HG03342 (cell line): ENCODE results near the gene EBF3.

Experiments
- ATAC-seq: cut with Tn5 transposase; IDR thresholded peaks from one replicate; pipeline ENCODE4 v1.9.1; 2021; ENCODE audit warnings: mild to moderate bottlenecking, moderate library complexity; ENCODE audit not compliant: unreplicated experiment

Gene EBF3, protein sequence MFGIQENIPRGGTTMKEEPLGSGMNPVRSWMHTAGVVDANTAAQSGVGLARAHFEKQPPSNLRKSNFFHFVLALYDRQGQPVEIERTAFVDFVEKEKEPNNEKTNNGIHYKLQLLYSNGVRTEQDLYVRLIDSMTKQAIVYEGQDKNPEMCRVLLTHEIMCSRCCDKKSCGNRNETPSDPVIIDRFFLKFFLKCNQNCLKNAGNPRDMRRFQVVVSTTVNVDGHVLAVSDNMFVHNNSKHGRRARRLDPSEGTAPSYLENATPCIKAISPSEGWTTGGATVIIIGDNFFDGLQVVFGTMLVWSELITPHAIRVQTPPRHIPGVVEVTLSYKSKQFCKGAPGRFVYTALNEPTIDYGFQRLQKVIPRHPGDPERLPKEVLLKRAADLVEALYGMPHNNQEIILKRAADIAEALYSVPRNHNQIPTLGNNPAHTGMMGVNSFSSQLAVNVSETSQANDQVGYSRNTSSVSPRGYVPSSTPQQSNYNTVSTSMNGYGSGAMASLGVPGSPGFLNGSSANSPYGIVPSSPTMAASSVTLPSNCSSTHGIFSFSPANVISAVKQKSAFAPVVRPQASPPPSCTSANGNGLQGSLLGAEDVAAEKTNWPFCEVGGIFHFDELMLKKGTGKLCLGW

DNA sequence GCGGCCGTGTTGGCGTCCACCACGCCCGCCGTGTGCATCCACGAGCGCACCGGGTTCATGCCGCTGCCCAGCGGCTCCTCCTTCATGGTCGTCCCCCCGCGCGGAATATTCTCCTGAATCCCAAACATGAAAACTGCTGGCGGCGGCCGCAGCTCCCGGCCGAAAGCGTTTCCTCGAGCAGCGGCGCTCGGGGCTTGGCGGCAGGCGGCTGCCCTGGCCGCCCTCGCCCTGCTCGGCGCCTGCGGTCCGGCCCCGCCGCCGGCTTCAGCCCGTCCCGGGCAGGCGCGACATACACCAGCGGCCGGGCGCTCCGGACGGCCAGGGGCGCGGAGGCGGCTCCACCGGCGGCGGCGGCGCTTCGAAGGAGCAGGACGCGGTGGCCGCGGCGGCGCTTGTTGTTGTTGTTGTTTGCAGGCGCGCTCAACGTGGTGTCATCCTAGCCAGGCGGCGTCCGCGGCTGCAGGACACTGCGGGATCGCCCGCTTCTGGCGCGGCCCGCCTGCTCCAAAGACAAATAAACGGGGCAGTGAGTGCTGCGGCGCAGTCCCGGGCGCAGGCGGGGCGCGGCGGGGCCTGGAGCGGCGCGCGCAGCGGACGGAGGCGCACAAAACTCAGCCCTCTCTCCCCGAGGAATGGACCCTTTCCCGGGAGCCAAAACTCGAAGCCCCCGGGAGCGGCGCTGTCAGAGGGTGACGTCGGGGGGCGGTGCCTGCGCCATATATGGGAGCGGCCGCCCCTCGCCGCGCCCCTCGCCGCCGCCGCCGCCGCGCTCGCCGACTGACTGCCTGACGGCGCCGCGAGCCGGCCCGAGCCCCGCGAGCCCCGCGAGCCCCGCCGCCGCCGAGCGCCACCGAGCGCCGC, at the start of gene EBF3:
Gene EBF3, minus strand, starts transcription at position 634 of the 861 bp plus-strand sequence. Its CDS starts 506 bp downstream, at position 128.
- no peak for ATAC-seq

DNA sequence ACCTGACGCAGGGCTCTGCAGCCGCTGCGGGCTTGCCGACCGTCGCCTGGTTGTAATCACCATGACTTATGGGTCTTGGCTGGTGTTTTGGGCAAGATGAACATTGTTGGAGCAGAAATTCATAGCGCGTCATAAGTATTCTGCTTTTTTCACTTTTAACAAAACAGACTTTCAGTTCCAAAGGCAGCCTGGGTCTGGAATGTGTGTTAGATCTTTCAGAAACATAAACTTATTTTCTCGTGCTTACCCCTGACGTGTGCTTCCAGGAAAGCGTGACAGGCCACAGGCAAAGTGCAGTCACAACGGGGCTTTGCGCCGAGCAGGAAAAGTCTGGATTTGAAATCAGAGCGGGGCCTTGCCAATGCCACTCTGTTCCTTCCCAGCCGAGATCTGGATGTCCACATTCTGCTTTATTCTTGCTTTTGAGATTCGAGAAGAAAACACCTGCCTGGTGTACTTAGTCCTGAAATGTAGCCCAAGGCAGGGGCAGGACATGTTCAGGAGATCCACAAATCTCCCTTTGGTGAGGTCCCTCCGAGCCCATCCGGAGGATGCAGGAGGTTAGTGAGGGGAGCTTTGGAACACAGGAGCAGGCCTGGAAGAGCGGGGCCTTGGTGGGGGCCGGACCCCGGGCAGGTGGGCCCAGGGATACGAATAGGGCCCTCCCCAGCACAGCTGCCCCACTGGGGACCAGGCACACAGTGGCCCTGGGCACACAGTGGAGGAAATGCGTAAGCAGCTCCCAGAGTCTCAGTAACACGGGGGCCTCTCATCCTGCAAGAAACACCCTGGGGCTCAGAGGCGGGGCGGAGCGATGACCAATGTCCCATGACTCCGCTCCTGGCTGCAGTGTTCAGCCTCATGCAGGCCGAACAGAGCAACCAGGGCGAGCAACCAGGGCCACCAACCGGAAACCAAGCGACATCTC, 49.5 kb upstream of the EBF3 start:
- no peak for ATAC-seq

DNA sequence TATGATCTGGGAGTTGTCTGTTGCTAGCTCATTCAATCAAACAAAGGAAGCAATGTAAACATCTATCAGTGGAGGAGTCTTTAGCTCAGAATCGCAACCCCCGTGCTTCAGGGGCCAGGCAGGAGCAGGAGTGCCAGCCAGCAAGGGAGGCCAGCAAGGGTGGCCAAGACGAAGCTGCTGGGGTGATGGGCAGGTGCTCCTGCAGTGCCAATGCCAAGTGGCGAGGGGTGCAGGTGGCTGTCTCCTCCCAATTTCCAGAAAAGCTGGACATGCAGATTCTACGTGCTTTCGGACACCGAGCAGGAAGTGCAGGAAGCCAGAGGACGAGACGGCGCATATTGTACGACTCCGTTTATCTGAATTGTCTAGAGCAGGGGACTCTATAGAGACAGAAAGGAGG, 48.1 kb upstream of the EBF3 start:
- ATAC-seq, result no peak

DNA sequence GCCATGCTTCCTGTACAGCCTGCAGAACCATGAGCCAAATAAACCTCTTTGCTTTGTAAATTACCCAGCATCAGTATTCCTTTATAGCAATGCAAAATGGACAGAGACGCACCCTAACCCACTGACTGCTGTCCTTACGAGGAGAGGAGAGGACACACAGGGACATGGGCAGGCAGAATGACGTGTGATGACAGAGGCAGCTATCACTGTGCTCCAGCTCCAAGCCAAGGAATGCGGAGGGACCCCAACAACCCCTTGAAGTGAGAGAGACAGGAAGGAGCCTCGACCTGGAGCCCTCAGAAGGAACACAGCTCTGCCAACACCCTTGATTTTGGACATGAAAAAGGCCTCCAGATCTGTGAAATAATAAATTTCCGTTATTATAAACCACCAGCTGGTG, 46.6 kb upstream of the EBF3 start:
- ATAC-seq, result no peak

DNA sequence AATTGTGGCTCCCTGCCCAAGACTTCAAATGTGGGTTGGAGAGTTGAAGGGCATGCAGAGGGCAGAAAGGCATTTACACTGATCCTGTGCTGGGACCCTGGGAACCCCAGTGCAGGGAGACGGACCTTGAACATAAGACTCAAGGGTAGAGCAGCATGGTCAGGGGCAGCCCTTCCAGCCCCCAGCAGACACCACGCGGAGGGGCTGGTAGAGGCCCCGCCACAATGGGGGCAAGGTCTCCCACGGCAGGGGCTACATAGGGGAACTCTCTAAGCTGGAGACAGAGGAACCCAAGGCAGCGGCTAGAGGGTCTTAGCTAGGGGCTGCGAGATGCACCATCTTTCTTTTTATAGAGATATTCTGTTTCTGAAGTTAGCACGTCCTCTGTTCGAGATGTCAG, 45.2 kb upstream of the EBF3 start:
- no peak for ATAC-seq

DNA sequence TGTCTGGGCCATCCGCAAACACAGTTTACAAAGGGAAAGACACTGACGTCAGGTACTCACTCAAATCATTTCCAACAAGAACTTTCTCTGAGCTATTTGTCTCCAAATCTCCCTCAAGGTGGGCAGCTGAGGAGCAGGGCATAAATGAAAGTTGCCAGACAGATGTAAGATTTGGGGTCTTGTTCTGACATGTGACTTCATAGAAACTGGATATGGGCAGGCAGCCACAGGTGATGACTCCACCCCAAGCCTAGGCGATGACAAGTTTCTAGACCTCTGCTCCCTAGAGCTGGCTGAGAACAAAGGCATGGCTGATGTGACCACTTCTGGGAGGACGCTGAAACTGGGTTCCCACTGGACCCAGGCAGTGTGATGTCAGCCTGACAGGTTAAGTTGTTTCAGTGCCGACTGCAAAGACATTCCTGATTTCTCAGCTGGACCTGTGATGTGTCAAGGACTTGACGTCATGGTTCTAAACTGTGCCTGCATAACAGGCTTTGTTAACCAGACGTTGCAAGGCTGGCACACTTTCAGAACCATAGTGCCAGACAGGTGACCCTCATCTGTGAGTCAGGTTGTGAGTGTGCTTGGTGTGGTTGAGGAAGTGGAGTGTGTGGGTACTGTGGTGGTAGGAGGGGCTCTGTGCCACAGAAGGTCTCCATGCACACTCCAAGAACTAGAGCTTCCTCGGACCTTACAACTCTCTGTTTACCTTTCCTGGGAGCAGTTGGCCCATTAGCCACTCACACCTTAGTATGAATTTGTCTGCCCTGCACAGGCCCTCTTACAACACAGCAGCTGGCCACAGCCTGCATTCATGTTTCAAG, 39.9 kb upstream of the EBF3 start:
- ATAC-seq, result no peak

DNA sequence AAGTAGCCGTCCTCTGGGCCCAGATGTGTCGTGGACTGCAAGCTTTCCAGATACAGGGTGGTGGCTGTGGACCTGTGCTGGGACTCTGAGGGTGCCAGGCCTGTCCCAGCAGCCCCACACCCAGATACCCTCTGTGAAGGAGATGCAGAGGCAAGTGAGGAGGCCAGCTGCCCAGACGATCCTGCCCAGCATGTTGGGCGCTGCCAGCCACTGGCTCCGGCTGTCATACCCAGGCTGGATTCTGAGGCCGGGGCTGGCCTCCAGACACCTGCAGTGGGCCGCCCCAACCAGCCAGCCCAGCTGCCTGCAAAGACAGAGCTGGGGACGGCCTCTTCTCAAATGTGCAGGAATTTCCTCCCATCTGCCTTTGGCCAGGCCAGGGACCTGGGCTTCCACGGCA, 39.1 kb upstream of the EBF3 start:
- no peak for ATAC-seq

DNA sequence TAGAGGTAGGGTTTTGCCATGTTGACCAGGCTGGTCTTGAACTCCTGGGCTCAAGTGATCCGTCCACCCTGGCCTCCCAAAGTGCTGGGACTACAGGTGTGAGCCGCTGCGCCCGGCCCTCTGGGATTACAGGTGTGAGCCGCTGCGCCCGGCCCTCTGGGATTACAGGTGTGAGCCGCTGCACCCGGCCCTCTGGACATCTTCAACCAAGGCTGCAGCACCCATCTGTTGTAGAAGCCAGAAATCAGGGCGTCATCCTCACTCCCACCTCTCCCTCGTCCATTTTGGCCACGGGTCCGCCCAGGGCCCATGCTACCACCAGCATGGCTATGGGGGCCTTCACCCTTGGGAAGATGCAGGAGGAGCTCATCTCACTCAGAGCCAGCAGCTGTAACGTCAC, 38.5 kb upstream of the EBF3 start:
- ATAC-seq, result no peak

DNA sequence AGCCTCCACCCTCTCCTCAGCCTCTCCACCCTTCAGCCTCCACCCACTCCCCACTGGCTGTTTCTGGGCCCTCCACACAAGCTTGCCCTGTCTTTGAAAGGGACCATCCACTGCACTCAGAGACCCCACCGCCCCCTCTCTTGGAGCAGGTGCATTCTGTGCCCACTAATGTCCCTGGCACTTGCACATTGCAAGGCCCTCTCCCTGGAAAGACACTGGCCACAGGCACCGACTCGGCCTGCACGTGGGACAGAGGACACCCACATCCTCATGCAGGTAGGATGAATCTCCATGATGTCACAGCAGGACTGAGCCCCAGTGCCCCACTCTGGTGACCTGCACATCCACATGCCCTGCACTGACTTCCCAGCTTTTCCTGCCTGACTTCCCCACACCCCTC, 36.8 kb upstream of the EBF3 start:
- no peak for ATAC-seq

DNA sequence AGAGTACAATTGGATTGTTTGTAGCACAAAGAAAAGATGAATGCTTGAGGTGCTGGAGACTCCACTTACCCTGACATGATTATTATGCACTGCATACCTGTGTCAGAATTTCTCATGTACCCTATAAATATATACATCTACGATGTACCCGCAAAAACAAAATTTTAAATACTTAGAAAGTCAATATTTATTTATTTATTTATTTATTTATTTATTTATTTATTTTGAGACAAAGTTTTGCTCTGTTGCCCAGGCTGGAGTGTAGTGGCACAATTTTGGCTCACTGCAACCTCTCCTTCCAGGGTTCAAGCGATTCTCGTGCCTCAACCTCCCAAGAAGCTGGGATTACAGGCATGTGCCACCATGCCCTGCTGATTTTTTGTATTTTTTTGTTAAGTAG, 35.1 kb upstream of the EBF3 start:
- no peak for ATAC-seq

DNA sequence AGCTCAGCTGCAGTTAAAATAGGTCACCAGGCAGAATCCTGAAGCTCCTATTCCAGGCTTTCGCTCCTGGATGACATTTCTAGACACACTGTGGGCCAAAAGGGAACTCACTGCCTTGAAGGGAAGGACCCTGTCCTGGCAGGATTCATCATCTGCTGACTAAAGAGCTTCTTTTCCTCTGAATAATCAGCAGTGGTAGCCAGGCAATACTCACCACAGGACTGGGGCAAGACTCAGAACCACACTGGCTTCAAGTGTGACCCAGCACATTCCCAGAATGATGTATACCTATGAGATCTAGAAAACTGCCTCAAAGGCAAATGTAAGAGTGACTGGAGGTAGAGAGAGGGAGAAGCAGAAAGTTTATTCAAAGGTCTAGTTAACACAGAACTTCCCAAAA, 29.5 kb upstream of the EBF3 start:
- no peak for ATAC-seq

DNA sequence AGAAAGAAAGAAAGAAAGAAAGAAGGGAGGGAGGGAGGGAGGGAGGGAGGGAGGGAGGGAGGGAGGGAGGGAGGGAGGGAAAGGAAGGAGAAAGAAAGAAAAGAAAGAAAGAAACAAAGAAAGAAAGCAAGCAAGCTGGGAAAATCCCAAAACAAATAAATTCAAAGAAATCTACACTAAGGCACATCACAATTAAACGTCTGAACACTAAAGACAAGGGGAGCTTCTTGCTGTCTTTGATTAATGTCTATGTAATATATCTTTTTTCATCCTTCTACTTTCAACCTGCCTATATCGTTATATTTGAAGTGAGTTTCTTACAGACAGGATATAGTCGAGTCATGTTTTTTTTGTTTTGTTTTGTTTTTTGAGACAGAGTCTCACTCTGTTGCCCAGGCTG, 28.3 kb upstream of the EBF3 start:
- no peak for ATAC-seq

DNA sequence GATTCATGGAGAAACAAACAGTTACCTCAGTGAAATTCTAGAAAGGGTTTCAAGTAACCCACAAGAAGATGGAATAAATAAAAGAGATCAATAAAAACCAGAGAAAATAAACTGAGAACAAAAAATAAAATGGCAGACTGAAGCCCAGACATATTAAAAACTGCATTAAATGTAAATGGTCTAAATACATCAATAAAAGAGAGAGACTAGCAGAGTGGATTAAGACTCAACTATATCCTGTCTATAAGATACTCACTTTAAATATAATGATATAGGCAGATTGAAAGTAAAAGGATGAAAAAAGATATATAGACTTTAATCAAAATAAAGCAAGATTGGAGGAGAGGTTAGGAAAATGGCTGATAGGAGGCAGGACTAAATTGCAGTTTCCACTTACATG, 18.8 kb upstream of the EBF3 start:
- ATAC-seq, result no peak

DNA sequence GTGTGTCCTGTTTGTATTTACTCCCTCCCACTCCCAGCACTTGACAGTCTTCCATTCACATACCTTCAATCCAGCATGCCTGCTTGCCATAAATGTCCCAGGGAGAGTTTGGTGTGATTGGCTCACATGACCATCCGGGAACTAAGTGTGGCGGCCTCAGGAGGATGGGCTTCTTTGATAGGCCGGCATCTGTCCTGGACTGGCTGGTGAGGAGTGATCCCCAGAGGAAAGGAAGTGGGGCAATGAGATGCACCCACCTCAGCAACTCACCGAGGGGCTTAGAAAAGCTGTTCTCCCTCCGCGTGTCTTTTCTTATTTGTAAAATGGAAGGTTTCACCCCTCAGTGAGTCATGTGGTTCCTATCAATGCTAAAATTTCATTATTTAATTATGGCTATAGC, 14.9 kb upstream of the EBF3 start:
- no peak for ATAC-seq

DNA sequence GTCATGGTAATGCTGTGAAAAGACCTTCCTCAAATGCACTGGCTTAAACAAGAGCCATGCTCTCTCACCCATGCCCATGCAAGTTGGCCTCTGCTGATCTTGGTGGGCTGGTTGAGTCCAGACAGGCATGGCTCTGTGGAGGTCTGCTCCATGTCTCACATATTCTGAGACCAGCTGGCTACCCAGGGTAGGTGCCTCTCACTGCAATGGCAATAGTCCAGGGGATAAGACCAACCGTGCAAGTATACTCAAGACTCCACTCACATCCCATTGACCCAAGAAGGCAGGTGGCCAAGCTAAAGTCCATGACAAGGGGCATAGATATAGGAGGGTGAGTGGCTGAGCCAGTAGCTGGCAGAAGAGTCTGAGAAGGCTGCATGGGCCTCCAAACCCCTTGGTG, 14.2 kb upstream of the EBF3 start:
- no peak for ATAC-seq

DNA sequence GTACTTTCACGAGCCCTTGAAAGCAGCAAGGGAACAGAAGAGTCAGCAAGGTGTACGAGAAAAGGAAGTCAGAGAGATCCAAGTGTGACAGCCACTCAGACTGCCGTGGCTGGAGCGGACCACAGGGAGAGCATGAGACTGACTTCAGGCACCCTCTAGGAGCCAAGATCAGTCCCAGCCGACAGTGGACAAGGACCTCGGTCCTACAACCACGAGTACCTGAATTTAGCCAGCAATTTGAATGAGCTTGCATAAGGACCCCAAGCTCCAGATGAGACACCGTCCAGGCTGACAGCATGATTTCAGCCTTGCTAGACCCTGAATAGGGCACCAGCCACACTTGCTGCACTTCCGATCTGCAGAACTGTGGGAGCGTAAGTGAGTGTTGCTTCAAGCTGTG, 13.7 kb upstream of the EBF3 start:
- no peak for ATAC-seq

DNA sequence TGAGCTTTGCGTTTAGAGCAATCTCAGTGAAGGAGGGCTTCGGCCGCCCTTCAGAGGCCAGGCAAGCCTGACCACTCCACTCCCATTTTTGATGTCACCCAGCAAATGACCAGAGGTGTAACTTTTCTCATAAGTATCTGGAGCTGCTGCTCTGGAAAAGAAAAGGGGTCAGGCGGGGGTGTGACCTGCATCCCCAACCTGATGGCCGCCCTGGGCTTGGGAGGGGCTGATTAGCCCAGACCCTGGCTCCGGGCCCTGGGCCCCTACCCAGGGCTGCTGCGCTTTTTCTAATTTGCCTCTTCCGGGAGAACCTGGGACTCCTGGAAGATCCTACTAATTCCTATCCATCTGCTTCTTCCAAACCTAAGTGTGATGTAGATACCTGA, 9.6 kb upstream of the EBF3 start:
- no peak for ATAC-seq

DNA sequence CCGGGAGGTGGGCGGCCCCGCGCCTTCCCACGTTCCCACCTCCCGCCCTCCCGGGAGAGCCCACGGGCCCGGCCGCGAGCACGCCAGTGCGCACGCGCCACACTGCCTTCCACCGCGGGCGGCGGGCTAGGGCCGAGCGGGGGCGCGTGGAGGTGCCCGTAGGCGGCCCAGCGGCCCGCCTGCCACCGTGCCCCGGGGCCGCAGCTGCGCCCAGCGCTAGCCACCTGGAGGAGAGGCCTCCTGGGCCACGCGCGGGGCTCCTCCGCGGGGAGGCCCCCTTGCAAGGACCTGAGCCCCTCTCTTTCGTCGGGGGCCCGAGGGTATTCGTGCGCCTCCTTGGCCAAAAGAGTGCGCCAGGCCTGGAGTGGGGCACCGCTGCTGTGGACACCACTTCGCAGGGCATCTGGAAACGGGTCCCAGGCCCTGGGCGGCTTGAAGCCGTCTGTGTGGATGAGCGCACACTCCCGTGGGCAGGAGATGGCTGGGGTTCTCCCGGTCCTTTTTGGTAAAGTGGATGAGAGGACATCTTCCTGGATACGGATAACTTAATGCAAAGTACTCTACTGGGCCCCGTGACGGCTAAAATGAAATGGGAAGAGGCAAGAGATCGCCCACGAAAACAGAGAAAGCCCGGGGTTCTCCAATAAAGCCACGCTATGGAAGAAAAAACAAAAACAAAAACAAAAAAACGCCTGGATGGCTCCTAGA, 9.0 kb upstream of the EBF3 start:
- ATAC-seq, result no peak
